NCI-H1092 (cell line): Measurements from ENCODE around the gene COX5A.

Experiments
- DNase-seq: peaks from one replicate; lab custom pipeline; 2025; lab: John Stamatoyannopoulos, UW

Gene COX5A

GRCh38 chr15:74870436-74871215 is 67.2 kb downstream of the COX5A start:
- no peak for DNase-seq
